HepG2 (cell line): ENCODE measurements around the gene APBB2. TPM values are rescaled to one million over a fixed set of nuclear protein-coding genes. Genes with fewer than 3 reads are reported as not detected.

Source experiments
- ARNT ChIP-seq: fragments of 450-650 bp; IDR thresholded peaks from 2 replicates; pipeline ENCODE4 v1.6.1; 2017
- HNF4A ChIP-seq: sonication (generic); formaldehyde crosslinking; IDR thresholded peaks from 2 replicates; pipeline ENCODE4 v1.4.0; 2020; ENCODE audit warnings: missing genetic modification reagents
- HOXA7 ChIP-seq: sonication (generic); formaldehyde crosslinking; IDR thresholded peaks from 2 replicates; pipeline ENCODE4 v1.8.1; 2022; ENCODE audit warnings: mild to moderate bottlenecking, missing genetic modification reagents, moderate library complexity
- KDM2A ChIP-seq: sonication (generic); formaldehyde crosslinking; IDR thresholded peaks from 2 replicates; pipeline ENCODE4 v1.4.0; 2020; ENCODE audit warnings: low read depth, missing genetic modification reagents, borderline replicate concordance
- SALL1 ChIP-seq: sonication (generic); formaldehyde crosslinking; IDR thresholded peaks from 2 replicates; pipeline ENCODE4 v1.8.0; 2022; ENCODE audit warnings: mild to moderate bottlenecking, missing genetic modification reagents
- SMYD3 ChIP-seq: sonication (generic); formaldehyde crosslinking; IDR thresholded peaks from 2 replicates; pipeline ENCODE4 v1.8.1; 2023; ENCODE audit warnings: mild to moderate bottlenecking, missing genetic modification reagents
- SP4 ChIP-seq: sonication (generic); formaldehyde crosslinking; IDR thresholded peaks from 2 replicates; pipeline ENCODE4 v1.8.1; 2023; ENCODE audit warnings: mild to moderate bottlenecking, missing genetic modification reagents
- TCF12 ChIP-seq, 2 experiments: fragments of 450-650 bp in 1 of 2; sonication (generic) in 1 of 2; formaldehyde crosslinking in 1 of 2; IDR thresholded peaks; 2 replicates each; pipeline versions ENCODE4 v1.6.1 to v1.8.0; 2017 to 2022; ENCODE audit warnings: antibody characterized with exemption in 1 of 2, mild to moderate bottlenecking in 1 of 2, missing genetic modification reagents in 1 of 2, moderate library complexity in 1 of 2
- ZNF337 ChIP-seq: sonication (generic); formaldehyde crosslinking; IDR thresholded peaks from 2 replicates; pipeline ENCODE4 v1.5.1; 2020; ENCODE audit warnings: missing genetic modification reagents, low read depth, mild to moderate bottlenecking, borderline replicate concordance
- ZNF678 ChIP-seq: sonication (generic); formaldehyde crosslinking; IDR thresholded peaks from 2 replicates; pipeline ENCODE4 v1.4.0; 2020; ENCODE audit warnings: mild to moderate bottlenecking, missing genetic modification reagents
- polyA plus RNA-seq, 8 experiments: library from polyadenylated mRNA; depleted of rRNA in 3 of 8; stranded (reverse) in 7 of 8; unstranded in 1 of 8; fragments of >200 nt; fragmentation: Illumina TruSeq in 4 of 8; extraction: Trizol in 4 of 8; gene quantifications; 2 replicates each; pipeline versions ENCODE4 v1.2.1 to v1.2.3, GENCODE V29; 2011 to 2016; ENCODE audit warnings: low read depth in 4 of 8, missing spikeins in 1 of 8, mixed read lengths in 1 of 8; ENCODE audit not compliant: insufficient read depth in 1 of 8
- total RNA-seq, 5 experiments: library from RNA; depleted of rRNA; stranded (reverse); fragments of >200 nt; fragmentation: Illumina TruSeq; extraction: Trizol; gene quantifications; 2 replicates each; pipeline ENCODE4 v1.2.3, GENCODE V29; 2016; ENCODE audit warnings: low read depth in 1 of 5
- TF ChIP-seq, protein P1 (sequence below): sonication (generic); formaldehyde crosslinking; IDR thresholded peaks from 2 replicates; pipeline ENCODE4 v1.5.0; 2020; ENCODE audit warnings: missing genetic modification reagents
- TF ChIP-seq, protein P2 (sequence below): sonication (generic); formaldehyde crosslinking; IDR thresholded peaks from 2 replicates; pipeline ENCODE4 v1.4.0; 2020; ENCODE audit warnings: missing genetic modification reagents
- TF ChIP-seq, protein P3 (sequence below): sonication (generic); formaldehyde crosslinking; IDR thresholded peaks from 2 replicates; pipeline ENCODE4 v1.8.0; 2022; ENCODE audit warnings: mild to moderate bottlenecking, missing genetic modification reagents, moderate library complexity
- TF ChIP-seq, protein P4 (sequence below): IDR thresholded peaks from 2 replicates; pipeline ENCODE4 v1.6.1; 2012; ENCODE audit warnings: low read length, improper control_type of control experiment
- TF ChIP-seq, protein P5 (sequence below): sonication (generic); formaldehyde crosslinking; IDR thresholded peaks from 2 replicates; pipeline ENCODE4 v1.8.0; 2022; ENCODE audit warnings: mild to moderate bottlenecking, missing genetic modification reagents, moderate library complexity
- TF ChIP-seq, protein P6 (sequence below): sonication (generic); formaldehyde crosslinking; IDR thresholded peaks from 2 replicates; pipeline ENCODE4 v1.9.0; 2021; ENCODE audit warnings: missing genetic modification reagents, mild to moderate bottlenecking, borderline replicate concordance
- TF ChIP-seq, protein P7 (sequence below): sonication (generic); formaldehyde crosslinking; IDR thresholded peaks from 2 replicates; pipeline ENCODE4 v1.8.0; 2022; ENCODE audit warnings: missing genetic modification reagents, low read depth, mild to moderate bottlenecking, borderline replicate concordance

APBB2 gene
- total and polyA plus RNA-seq, 2 of the 13 experiments (the other 11 are each of a cell fraction or from before 2014, with no cell fraction given): 11.7 to 17.0 TPM

DNA sequence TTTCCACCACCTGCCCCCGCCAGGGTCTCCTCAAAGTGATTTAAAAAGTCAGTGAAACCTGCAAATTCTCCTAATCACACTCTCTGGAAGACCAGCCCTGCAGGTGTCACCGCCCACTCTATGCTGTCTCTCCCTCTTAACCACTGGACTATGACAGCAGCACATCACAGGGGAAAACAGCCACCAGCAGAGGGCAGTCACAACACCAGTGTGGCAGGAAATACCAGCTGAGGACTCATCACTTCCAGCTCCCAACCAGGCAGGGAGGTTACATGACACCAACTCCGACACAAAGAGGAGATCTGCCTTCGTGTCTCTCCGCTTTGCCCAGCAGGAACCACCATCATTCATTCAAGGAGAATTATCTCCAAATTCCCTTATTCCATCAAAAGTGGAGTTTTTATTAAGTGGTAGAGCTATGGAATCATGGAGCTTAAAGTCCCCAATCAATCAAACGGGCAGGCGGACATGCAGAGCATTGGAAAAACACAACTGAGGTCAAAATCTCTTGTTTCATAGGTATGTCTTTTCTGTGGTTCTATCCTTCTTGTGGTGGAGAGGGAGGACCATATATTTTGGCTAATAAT is 373.3 kb downstream of the APBB2 start (continued):
- TF ChIP-seq, protein P1, sequence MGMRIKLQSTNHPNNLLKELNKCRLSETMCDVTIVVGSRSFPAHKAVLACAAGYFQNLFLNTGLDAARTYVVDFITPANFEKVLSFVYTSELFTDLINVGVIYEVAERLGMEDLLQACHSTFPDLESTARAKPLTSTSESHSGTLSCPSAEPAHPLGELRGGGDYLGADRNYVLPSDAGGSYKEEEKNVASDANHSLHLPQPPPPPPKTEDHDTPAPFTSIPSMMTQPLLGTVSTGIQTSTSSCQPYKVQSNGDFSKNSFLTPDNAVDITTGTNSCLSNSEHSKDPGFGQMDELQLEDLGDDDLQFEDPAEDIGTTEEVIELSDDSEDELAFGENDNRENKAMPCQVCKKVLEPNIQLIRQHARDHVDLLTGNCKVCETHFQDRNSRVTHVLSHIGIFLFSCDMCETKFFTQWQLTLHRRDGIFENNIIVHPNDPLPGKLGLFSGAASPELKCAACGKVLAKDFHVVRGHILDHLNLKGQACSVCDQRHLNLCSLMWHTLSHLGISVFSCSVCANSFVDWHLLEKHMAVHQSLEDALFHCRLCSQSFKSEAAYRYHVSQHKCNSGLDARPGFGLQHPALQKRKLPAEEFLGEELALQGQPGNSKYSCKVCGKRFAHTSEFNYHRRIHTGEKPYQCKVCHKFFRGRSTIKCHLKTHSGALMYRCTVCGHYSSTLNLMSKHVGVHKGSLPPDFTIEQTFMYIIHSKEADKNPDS (CRISPR knock-in tag): no peak
- TF ChIP-seq KDM2A: 0 out of 2 replicates have a peak, but pooled peaks have one; percentile 27
- TF ChIP-seq, protein P2, sequence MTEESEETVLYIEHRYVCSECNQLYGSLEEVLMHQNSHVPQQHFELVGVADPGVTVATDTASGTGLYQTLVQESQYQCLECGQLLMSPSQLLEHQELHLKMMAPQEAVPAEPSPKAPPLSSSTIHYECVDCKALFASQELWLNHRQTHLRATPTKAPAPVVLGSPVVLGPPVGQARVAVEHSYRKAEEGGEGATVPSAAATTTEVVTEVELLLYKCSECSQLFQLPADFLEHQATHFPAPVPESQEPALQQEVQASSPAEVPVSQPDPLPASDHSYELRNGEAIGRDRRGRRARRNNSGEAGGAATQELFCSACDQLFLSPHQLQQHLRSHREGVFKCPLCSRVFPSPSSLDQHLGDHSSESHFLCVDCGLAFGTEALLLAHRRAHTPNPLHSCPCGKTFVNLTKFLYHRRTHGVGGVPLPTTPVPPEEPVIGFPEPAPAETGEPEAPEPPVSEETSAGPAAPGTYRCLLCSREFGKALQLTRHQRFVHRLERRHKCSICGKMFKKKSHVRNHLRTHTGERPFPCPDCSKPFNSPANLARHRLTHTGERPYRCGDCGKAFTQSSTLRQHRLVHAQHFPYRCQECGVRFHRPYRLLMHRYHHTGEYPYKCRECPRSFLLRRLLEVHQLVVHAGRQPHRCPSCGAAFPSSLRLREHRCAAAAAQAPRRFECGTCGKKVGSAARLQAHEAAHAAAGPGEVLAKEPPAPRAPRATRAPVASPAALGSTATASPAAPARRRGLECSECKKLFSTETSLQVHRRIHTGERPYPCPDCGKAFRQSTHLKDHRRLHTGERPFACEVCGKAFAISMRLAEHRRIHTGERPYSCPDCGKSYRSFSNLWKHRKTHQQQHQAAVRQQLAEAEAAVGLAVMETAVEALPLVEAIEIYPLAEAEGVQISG: 0 out of 2 replicates have a peak, but pooled peaks have one; percentile 24
- TF ChIP-seq HNF4A (CRISPR knock-in tag): no peak
- TF ChIP-seq, protein P3, sequence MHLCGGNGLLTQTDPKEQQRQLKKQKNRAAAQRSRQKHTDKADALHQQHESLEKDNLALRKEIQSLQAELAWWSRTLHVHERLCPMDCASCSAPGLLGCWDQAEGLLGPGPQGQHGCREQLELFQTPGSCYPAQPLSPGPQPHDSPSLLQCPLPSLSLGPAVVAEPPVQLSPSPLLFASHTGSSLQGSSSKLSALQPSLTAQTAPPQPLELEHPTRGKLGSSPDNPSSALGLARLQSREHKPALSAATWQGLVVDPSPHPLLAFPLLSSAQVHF (CRISPR knock-in tag): no peak
- TF ChIP-seq TCF12 (IDR thresholded peaks at IDR 0.05): no peak
- TF ChIP-seq TCF12 (CRISPR knock-in tag; IDR thresholded peaks at IDR 0.05): no peak
- TF ChIP-seq, protein P4, sequence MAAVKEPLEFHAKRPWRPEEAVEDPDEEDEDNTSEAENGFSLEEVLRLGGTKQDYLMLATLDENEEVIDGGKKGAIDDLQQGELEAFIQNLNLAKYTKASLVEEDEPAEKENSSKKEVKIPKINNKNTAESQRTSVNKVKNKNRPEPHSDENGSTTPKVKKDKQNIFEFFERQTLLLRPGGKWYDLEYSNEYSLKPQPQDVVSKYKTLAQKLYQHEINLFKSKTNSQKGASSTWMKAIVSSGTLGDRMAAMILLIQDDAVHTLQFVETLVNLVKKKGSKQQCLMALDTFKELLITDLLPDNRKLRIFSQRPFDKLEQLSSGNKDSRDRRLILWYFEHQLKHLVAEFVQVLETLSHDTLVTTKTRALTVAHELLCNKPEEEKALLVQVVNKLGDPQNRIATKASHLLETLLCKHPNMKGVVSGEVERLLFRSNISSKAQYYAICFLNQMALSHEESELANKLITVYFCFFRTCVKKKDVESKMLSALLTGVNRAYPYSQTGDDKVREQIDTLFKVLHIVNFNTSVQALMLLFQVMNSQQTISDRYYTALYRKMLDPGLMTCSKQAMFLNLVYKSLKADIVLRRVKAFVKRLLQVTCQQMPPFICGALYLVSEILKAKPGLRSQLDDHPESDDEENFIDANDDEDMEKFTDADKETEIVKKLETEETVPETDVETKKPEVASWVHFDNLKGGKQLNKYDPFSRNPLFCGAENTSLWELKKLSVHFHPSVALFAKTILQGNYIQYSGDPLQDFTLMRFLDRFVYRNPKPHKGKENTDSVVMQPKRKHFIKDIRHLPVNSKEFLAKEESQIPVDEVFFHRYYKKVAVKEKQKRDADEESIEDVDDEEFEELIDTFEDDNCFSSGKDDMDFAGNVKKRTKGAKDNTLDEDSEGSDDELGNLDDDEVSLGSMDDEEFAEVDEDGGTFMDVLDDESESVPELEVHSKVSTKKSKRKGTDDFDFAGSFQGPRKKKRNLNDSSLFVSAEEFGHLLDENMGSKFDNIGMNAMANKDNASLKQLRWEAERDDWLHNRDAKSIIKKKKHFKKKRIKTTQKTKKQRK: no peak
- no peak for TF ChIP-seq ZNF678 (CRISPR knock-in tag)
- no peak for TF ChIP-seq ZNF337 (CRISPR knock-in tag)
- no peak for TF ChIP-seq ARNT
- 0 out of 2 replicates have a peak, but pooled peaks have one; percentile 16 for TF ChIP-seq SALL1 (CRISPR knock-in tag)
- TF ChIP-seq, protein P5, sequence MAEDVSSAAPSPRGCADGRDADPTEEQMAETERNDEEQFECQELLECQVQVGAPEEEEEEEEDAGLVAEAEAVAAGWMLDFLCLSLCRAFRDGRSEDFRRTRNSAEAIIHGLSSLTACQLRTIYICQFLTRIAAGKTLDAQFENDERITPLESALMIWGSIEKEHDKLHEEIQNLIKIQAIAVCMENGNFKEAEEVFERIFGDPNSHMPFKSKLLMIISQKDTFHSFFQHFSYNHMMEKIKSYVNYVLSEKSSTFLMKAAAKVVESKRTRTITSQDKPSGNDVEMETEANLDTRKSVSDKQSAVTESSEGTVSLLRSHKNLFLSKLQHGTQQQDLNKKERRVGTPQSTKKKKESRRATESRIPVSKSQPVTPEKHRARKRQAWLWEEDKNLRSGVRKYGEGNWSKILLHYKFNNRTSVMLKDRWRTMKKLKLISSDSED (CRISPR knock-in tag): no peak
- no peak for TF ChIP-seq HOXA7 (CRISPR knock-in tag)
- TF ChIP-seq SMYD3 (CRISPR knock-in tag): no peak
- TF ChIP-seq SP4 (CRISPR knock-in tag): no peak
- TF ChIP-seq, protein P6, sequence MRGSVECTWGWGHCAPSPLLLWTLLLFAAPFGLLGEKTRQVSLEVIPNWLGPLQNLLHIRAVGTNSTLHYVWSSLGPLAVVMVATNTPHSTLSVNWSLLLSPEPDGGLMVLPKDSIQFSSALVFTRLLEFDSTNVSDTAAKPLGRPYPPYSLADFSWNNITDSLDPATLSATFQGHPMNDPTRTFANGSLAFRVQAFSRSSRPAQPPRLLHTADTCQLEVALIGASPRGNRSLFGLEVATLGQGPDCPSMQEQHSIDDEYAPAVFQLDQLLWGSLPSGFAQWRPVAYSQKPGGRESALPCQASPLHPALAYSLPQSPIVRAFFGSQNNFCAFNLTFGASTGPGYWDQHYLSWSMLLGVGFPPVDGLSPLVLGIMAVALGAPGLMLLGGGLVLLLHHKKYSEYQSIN (CRISPR knock-in tag): no peak
- TF ChIP-seq, protein P7, sequence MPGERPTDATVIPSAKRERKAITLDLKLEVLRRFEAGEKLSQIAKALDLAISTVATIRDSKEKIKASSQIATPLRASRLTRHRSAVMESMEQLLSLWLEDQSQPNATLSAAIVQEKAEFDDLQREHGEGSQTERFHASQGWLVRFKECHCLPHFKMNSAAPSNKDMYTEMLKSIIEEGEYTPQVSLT (CRISPR knock-in tag): no peak
